GM23338 (cell line): ENCODE measurements around the gene PFKFB2. TPM values are rescaled to one million over a fixed set of nuclear protein-coding genes. Genes with fewer than 3 reads are reported as not detected.

ENCODE experiments used
- CREB1 ChIP-seq: fragments of 250-450 bp; sonication (Bioruptor Pico); IDR thresholded peaks from 2 replicates; pipeline ENCODE4 v1.5.0; 2020; ENCODE audit warnings: low read depth, mild to moderate bottlenecking, moderate library complexity
- EZH2phosphoT487 ChIP-seq: fragments of 200-600 bp; sonication (generic); IDR thresholded peaks from one replicate; pipeline ENCODE4 v1.8.1; 2018; ENCODE audit warnings: antibody characterized with exemption; ENCODE audit not compliant: unreplicated experiment
- JUNB ChIP-seq: IDR thresholded peaks from one replicate; pipeline ENCODE4 v1.6.1; 2016; ENCODE audit warnings: antibody characterized with exemption; ENCODE audit not compliant: unreplicated experiment
- NANOG ChIP-seq: IDR thresholded peaks from 2 replicates; pipeline ENCODE4 v1.6.1; 2016; ENCODE audit warnings: antibody characterized with exemption, borderline replicate concordance
- ZNF462 ChIP-seq: fragments of 250-450 bp; sonication (Bioruptor Pico); IDR thresholded peaks from 2 replicates; pipeline ENCODE4 v1.5.0; 2020; ENCODE audit warnings: mild to moderate bottlenecking, moderate library complexity
- polyA plus RNA-seq: library from polyadenylated mRNA; unstranded; fragments of >200 nt; fragmentation: Nextera tagmentation; extraction: Ambion mirVana; gene quantifications from 2 replicates; pipeline ENCODE4 v1.2.1, GENCODE V29; 2016
- total RNA-seq: library from RNA; depleted of rRNA; stranded (reverse); fragments of >200 nt; shearing (Covaris generic); gene quantifications from 2 replicates; pipeline ENCODE4 v1.2.3, GENCODE V29; 2014
- TF ChIP-seq, protein P1 (sequence below), 2 experiments: fragments of 200-600 bp in 1 of 2; sonication (generic) in 1 of 2; conservative IDR thresholded peaks; 2 replicates each; pipeline versions ENCODE4 v1.5.1 to v1.6.1; 2016 to 2017; ENCODE audit warnings: antibody characterized with exemption in 2 of 2, low read depth in 2 of 2, mild to moderate bottlenecking in 2 of 2, moderate library complexity in 1 of 2
- TF ChIP-seq, protein P2 (sequence below): IDR thresholded peaks from one replicate; pipeline ENCODE4 v1.6.1; 2018; ENCODE audit warnings: antibody characterized with exemption; ENCODE audit not compliant: unreplicated experiment

The PFKFB2 gene
- total and polyA plus RNA-seq, 2 experiments from 2014 or later = 4.9 to 14.8 TPM

DNA sequence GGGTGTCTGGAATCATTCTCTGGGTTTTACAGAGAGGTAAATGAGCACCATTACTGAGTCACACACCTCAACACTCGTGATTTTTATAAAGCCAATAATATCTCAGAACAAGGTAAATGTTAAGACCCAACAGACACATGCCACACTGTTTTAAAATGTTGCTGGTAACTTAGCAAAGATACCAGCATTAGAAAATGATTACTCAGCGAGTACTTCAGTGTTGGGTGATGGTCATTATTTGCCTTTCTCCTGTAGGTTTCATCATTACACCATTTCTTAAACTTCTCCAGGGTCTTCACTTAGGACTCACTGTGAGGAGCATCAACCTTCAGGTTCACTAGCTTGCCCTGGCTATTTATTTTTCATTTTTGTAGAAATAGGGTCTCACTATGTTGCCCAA, 28.7 kb downstream of the PFKFB2 start (continued):
- TF ChIP-seq ZNF462 (CRISPR knock-in tag) (no peak), JUNB (no peak), NANOG (no peak), CREB1 (CRISPR knock-in tag) (no peak), EZH2phosphoT487 (no peak)
- TF ChIP-seq, protein P1, sequence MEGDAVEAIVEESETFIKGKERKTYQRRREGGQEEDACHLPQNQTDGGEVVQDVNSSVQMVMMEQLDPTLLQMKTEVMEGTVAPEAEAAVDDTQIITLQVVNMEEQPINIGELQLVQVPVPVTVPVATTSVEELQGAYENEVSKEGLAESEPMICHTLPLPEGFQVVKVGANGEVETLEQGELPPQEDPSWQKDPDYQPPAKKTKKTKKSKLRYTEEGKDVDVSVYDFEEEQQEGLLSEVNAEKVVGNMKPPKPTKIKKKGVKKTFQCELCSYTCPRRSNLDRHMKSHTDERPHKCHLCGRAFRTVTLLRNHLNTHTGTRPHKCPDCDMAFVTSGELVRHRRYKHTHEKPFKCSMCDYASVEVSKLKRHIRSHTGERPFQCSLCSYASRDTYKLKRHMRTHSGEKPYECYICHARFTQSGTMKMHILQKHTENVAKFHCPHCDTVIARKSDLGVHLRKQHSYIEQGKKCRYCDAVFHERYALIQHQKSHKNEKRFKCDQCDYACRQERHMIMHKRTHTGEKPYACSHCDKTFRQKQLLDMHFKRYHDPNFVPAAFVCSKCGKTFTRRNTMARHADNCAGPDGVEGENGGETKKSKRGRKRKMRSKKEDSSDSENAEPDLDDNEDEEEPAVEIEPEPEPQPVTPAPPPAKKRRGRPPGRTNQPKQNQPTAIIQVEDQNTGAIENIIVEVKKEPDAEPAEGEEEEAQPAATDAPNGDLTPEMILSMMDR (conservative IDR thresholded peaks at IDR 0.05; ENCODE audit: low read depth in 2 of 2) = no peak
- TF ChIP-seq, protein P2, sequence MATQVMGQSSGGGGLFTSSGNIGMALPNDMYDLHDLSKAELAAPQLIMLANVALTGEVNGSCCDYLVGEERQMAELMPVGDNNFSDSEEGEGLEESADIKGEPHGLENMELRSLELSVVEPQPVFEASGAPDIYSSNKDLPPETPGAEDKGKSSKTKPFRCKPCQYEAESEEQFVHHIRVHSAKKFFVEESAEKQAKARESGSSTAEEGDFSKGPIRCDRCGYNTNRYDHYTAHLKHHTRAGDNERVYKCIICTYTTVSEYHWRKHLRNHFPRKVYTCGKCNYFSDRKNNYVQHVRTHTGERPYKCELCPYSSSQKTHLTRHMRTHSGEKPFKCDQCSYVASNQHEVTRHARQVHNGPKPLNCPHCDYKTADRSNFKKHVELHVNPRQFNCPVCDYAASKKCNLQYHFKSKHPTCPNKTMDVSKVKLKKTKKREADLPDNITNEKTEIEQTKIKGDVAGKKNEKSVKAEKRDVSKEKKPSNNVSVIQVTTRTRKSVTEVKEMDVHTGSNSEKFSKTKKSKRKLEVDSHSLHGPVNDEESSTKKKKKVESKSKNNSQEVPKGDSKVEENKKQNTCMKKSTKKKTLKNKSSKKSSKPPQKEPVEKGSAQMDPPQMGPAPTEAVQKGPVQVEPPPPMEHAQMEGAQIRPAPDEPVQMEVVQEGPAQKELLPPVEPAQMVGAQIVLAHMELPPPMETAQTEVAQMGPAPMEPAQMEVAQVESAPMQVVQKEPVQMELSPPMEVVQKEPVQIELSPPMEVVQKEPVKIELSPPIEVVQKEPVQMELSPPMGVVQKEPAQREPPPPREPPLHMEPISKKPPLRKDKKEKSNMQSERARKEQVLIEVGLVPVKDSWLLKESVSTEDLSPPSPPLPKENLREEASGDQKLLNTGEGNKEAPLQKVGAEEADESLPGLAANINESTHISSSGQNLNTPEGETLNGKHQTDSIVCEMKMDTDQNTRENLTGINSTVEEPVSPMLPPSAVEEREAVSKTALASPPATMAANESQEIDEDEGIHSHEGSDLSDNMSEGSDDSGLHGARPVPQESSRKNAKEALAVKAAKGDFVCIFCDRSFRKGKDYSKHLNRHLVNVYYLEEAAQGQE = no peak
